ENCODE data around the gene PTPN4.

DNA sequence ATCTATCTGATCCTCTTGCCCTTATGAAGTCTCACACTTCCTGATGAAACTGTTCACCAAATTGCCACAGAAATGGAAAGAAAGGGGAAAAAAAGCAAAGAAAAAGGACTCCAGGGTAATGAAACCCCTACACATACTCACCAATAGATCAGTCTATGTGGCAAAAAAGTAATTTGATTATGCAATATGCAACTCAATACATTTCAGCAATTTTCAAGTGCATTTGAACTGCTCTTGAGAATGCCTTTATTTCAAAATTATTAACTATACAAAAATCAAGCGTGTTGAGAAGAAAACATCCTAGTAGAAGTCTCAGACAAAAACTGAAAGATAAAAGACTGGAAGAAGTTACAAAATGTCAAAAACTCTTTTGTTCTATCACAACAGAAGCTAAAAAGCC lies 32.2 kb upstream of the PTPN4 start:
- TF ChIP-seq, protein P1, sequence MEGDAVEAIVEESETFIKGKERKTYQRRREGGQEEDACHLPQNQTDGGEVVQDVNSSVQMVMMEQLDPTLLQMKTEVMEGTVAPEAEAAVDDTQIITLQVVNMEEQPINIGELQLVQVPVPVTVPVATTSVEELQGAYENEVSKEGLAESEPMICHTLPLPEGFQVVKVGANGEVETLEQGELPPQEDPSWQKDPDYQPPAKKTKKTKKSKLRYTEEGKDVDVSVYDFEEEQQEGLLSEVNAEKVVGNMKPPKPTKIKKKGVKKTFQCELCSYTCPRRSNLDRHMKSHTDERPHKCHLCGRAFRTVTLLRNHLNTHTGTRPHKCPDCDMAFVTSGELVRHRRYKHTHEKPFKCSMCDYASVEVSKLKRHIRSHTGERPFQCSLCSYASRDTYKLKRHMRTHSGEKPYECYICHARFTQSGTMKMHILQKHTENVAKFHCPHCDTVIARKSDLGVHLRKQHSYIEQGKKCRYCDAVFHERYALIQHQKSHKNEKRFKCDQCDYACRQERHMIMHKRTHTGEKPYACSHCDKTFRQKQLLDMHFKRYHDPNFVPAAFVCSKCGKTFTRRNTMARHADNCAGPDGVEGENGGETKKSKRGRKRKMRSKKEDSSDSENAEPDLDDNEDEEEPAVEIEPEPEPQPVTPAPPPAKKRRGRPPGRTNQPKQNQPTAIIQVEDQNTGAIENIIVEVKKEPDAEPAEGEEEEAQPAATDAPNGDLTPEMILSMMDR (IDR thresholded peaks at IDR 0.05), result no peak
- no peak for TF ChIP-seq POLR2A (IDR thresholded peaks at IDR 0.05)

All from uterus (tissue), 2 donors.